GM12864 (cell line): Measurements from ENCODE around the gene MCU.

Source experiments
- DNase-seq: peaks from one replicate; pipeline ENCODE4 v3.0.0-alpha.2; 2011; ENCODE audit warnings: low read depth
- H3K4me3 ChIP-seq: 2 replicates; pipeline ENCODE4 v1.5.1; 2011; ENCODE audit warnings: mild to moderate bottlenecking, low read depth, low read length, control low read depth
- CTCF ChIP-seq: IDR thresholded peaks from 2 replicates; pipeline ENCODE4 v1.5.1; 2011; ENCODE audit warnings: low read depth, mild to moderate bottlenecking, moderate library complexity, low read length, control low read depth, inconsistent platforms; ENCODE audit errors: missing control alignments

MCU gene

GRCh38 chr10:72822342-72822986 is 130.5 kb downstream of the MCU start:
- no peak overlapping the region for H3K4me3 ChIP-seq
- no peak for DNase-seq
- TF ChIP-seq CTCF: no peak

GRCh38 chr10:72825163-72825562 is 133.2 kb downstream of the MCU start:
- DNase-seq: no peak
- no peak for TF ChIP-seq CTCF
- no peak overlapping the region for H3K4me3 ChIP-seq

GRCh38 chr10:72826346-72826745 is 134.4 kb downstream of the MCU start:
- no peak overlapping the region for H3K4me3 ChIP-seq
- DNase-seq: no peak

GRCh38 chr10:72828294-72828693 is 136.4 kb downstream of the MCU start:
- TF ChIP-seq CTCF: no peak
- no peak overlapping the region for H3K4me3 ChIP-seq
- no peak for DNase-seq

More at GRCh38 chr10:72826346-72826745, 134.4 kb downstream of the MCU start:
- no peak for TF ChIP-seq CTCF

- no peak overlapping the region for H3K4me3 ChIP-seq
- DNase-seq: no peak
- no peak for TF ChIP-seq CTCF
Observed at GRCh38 chr10:72830625-72831024, 138.7 kb downstream of the MCU start.

GRCh38 chr10:72831696-72832409 is 139.9 kb downstream of the MCU start:
- no peak for DNase-seq

More at GRCh38 chr10:72831696-72832409, 139.9 kb downstream of the MCU start:
- H3K4me3 ChIP-seq: no peak overlapping the region
- TF ChIP-seq CTCF: no peak
